ENCODE data around the gene FHL3.

DNA sequence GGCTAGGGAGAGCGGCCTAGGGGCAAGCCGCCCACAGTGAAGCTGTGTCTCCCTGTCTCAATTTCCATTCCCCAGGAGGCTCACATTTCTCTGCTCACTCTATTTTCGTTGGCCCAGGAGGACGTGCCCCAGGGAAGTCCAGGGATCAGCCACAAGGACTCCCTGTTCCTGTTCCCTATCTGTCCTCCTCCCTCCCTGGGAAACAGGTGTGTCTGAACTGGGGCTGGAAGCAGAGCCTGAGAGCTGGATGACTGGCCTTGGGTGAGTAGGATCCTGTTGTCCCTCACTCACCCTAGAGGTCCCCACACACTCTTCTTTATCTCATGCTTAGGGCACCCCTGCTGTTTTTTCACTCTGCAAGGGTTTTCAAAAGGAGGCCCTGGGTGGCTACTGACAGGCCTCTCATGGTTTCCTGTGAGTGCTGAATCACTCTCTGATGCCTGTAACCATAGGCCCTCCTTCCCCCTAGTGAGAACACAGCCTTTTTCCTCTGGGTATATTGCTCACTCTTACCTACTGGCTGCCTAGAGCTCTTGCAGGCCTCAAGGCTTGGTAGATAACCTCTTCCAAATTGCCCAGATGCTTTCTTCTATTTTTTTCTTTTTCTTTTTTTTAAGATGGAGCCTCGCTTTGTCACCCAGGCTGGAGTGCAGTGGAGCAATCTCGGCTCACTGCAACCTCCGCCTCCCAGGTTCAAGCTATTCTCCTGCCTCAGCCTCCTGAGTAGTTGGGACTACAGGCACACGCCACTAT is 4.0 kb upstream of the FHL3 start:
- TF ChIP-seq, protein P1, sequence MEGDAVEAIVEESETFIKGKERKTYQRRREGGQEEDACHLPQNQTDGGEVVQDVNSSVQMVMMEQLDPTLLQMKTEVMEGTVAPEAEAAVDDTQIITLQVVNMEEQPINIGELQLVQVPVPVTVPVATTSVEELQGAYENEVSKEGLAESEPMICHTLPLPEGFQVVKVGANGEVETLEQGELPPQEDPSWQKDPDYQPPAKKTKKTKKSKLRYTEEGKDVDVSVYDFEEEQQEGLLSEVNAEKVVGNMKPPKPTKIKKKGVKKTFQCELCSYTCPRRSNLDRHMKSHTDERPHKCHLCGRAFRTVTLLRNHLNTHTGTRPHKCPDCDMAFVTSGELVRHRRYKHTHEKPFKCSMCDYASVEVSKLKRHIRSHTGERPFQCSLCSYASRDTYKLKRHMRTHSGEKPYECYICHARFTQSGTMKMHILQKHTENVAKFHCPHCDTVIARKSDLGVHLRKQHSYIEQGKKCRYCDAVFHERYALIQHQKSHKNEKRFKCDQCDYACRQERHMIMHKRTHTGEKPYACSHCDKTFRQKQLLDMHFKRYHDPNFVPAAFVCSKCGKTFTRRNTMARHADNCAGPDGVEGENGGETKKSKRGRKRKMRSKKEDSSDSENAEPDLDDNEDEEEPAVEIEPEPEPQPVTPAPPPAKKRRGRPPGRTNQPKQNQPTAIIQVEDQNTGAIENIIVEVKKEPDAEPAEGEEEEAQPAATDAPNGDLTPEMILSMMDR (IDR thresholded peaks at IDR 0.05): no peak
- no peak for TF ChIP-seq POLR2A (IDR thresholded peaks at IDR 0.05)
